DMS153 (cell line): ENCODE measurements around the gene DEK.
A peak's percentile ranks its signal among the peaks of the same experiment; 100 is the strongest.
"Not testable (repeated sequence)": the region's sequence is repeated elsewhere in the genome, so short reads cannot be mapped to it uniquely, and the experiment has no call there.

ENCODE experiments used
- DNase-seq: peaks from one replicate; lab custom pipeline; 2025; lab: John Stamatoyannopoulos, UW

DEK gene

DNA sequence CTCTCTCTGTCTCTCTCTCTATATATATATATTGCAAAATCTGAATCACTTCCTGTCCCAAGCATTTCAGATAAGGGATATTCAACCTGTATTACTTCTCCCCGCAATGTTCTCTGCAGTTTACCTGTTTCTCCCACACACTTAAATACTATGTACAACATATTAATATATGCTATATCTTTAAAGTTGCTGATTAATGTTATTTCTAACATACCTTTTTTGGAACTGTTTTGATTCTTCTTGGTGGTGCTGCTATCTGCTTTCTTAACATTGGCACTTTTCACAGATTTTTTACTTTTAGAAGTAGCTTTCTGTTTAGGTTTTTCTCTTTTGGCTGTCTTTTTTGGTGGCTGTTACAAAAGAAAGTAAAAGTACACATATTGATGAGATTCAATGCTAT is 27.2 kb downstream of the DEK start:
- no peak for DNase-seq

DNA sequence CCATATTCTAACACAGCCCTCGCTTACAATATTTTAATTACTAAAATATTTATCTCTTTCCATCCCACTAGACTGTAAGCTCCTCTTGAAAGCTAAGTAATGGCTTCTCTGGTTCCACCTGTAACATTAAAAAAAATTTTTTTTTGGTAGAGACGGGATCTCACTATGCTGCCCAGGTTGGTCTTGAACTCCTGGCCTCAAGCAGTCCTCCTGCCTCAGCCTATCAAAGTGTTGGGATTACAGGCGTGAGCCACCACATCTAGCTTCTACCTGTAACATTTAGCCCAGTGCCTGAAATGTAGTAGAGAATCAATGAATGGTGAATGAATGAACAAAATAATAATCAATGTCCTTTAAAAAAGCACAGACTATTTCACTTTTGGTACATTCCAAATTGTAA is 28.8 kb downstream of the DEK start:
- DNase-seq, result no peak

DNA sequence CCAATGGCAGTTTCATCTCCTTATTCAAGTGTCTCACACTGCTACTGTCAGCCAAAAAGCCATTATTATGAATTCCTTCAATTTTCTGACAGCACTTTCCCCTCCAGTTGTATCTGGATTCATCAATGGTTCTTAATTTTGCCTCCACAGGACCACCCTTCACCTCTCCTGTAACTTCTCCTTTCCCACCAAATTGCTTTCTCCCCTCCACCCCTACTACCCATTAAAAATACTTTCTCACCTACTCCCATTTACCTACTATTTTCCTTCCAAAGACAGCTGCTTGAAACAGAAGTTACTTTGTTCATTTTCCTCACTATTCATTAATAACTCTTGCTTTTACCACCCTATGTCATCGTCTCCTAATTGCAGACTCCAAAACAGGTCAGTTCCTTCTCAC is 29.8 kb downstream of the DEK start:
- no peak for DNase-seq

DNA sequence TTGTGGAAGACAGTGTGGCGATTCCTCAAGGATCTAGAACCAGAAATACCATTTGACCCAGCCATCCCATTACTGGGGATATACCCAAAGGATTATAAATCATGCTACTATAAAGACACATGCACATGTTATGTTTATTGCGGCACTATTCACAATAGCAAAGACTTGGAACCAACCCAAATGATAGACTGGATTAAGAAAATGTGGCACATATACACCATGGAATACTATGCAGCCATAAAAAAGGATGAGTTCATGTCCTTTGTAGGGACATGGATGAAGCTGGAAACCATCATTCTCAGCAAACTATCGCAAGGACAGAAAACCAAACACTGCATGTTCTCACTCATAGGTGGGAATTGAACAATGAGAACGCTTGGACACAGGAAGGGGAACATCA is 30.6 kb downstream of the DEK start:
- not testable (repeated sequence) for DNase-seq

DNA sequence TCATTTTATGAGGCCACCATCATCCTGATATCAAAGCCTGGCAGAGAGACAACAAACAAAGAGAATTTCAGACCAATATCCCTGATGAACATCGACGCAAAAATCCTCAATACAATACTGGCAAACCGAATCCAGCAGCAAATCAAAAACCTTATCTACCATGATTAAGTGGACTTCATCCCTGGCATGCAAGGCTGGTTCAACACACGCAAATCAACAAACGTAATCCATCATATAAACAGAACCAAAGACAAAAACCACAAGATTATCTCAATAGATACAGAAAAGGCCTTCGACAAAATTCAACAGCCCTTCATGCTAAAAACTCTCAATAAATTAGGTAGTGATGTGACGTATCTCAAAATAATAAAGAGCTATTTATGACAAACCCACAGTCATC is 32.5 kb downstream of the DEK start:
- not testable (repeated sequence) for DNase-seq

DNA sequence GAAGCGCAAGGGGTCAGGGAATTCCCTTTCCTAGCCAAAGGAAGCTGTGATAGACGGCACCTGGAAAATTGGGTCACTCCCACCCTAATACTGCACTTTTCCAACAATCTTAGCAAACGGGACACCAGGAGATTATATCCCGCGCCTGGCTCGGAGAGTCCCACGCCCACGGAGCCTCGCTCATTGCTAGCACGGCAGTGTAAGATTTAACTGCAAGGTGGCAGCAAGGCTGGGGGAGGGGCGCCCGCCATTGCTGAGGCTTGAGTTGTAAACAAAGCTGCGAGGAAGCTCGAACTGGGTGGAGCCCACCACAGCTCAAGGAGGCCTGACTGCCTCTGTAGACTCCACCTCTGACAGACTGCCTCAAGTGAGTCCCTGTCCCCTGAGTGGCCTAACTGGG is 35.7 kb downstream of the DEK start:
- DNase-seq, result not testable (repeated sequence)

DNA sequence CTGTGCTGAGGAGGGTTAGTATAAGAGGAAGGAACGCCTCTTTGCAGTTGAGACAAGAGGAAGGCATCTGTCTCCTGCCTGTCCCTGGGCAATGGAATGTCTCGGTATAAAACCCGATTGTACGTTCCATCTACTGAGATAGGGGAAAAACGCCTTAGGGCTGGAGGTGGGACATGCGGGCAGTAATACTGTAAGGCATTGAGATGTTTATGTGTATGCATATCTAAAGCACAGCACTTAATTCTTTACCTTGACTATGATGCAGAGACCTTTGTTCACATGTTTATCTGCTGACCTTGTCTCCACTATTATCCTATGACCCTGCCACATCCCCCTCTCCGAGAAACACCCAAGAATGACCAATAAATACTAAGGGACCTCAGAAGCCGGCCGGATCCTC is 37.2 kb downstream of the DEK start:
- not testable (repeated sequence) for DNase-seq

DNA sequence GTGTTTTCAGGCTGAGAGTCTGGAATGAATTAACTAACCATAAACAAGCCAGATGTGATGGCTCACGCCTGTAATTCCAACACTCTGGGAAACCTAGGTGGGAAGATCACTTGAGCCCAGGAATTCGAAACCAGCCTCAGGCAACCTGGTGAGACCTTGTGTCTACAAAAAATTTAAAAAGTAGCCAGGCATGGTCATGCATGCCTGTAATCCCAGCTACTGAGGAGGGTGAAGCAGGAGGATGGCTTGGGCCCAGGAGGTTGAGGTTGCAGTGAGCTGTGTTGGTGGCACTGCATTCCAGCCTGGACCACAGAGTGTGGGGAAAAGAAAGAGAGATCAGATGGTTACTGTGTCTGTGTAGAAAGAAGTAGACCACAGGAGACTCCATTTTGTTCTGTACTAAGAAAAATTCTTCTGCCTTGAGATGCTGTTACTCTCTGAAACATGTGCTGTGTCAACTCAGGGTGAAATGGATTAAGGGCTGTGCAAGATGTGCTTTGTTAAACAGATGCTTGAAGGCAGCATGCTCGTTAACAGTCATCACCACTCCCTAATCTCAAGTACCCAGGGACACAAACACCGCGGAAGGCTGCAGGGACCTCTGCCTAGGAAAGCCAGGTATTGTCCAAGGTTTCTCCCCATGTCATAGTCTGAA is 37.8 kb downstream of the DEK start:
- DNase-seq, result not testable (repeated sequence)

DNA sequence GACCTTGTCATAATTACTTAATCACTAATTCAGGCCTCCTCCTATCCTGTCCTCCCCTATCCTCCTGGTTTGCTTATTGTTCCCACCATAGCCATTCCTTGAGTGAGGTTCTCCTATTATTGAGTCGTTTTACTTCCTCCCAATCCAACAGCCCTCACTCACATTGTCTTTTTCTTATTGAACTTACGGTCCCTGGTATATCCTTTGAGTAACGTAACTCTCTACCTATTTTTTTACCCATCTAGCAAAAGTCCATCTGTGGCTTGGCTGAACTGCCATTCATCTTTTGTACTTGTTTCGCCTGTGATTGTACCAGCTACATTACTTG is 43.1 kb downstream of the DEK start:
- DNase-seq, result no peak

DNA sequence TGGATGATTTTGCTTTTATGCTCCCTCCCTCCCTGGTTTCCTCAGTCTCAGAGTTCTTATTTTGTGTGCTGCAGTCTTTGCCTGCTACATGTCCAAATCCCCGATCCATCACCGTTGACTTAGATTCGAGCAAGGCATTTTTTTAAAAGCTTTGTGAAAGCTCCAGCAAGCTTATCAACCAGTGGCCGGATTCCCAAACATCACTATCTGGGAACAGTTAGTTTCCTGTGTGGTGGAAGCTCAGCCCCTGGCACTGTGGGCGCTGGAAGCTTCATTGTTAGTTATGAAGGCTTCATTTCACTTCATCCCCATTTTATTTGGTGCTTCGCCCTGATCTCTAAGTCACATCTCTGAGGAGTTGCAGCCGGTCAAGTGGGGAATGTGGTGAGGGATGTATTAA is 44.7 kb downstream of the DEK start:
- no peak for DNase-seq

DNA sequence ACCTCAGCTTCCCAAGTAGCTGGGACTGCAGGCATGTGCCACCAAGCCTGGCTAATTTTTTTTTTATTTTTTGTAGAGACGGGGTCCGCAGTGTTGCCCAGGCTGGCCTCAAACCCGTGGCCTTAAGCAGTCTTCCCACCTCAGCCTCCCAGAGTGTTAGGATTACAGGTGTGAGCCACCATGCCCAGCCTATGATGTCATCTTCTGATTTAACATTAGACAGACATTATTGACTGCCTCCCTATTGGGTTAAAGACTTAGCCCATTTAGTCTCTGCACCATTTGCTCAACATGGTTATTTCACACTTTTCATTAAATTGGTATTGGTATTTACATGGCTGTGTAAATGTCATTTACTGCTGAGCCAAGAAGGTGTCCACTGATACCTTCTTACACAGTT is 46.1 kb downstream of the DEK start:
- no peak for DNase-seq

DNA sequence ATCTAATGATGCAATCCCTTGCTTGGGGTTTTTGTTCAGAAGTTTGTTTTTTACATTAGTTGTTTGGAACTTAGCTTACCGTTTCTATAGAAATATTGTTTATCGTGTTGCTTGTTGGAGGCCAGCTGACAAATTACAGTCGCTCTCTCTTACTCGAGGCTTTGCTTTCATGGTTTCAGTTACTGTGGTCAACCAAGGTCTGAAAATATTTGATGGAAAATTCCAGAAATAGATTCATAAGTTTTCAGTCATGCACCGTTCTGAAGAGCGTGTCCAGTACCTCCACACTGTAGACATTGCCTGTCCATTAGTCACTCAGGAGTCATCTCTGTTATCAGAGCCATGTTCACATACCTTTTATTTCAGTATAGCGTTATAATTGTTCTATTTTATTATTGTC is 47.9 kb downstream of the DEK start:
- no peak for DNase-seq

DNA sequence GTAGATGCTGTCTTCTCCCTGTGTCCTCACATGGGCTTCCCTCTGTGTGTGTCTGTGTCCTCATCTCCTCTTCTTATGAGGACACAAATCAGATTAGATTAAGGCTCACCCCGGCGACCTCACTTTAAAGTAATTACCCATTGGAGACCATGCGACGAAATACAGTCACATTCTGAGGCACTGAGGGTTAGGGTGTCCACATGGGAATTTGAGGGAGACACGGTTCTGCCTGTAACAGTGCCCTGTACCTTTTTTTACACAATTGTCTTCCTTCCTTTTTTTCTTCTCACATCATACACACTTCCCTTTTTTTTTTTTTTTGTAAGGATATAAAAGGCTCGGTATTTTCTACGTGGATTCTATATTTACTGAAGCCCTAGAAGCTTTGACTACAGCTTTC is 48.9 kb downstream of the DEK start:
- no peak for DNase-seq

DNA sequence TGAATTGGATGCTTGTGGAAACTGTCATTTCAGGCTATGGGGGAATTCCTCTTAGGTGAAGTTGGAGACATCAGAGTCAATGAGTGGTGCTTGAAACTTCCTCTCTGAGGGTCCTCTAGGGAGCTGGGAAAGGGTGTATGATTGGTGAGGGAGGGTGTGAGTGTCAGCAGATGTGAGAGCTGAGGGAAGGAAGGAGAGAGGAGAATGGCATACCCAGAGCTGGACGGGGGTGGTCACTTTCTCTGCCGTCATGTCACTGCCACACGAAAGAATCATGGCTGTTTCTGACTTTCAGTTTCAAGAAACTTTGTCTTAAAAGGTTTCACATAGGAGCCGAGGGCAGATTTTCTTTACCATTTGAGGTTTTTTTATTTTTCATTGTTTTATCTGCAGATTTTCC is 50.3 kb downstream of the DEK start:
- DNase-seq, result no peak

DNA sequence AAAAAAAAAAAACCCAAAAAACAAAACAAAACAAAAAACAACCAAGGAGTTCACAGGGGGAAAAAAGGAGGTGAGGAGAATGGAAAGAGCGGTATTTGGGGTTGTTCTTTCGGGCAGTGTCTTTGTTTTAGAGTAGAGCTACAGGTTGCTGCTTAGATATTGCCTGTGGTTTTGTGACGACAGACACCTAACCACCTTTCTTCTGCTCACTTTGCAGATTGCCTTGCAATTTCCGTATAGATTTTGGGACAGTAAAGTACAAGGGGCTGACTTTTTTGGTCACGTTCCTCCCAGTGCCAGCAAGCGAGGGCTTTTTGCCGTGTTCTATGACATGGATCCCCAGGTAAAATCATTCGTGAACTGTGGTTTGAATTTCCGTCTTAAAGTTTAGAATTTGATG is 50.9 kb downstream of the DEK start:
- DNase-seq, result no peak

DNA sequence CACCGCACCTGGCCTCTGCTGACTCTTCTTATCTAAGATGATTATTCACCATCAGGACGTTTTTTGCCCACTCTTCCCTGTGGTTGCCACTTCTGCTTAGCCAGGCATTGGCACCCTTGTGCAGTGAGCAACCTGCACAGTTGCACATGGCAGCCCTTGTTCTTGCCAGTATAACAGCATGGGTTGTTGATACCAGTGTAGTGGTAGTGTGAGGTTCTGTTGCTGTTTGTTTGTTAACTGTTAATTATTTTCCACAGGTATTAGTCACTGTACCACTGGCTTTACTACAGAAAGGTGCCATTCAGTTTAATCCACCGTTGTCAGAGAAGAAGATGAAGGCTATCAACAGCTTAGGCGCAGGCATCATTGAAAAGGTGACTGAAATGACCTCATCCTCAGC is 52.1 kb downstream of the DEK start:
- DNase-seq, result no peak

DNA sequence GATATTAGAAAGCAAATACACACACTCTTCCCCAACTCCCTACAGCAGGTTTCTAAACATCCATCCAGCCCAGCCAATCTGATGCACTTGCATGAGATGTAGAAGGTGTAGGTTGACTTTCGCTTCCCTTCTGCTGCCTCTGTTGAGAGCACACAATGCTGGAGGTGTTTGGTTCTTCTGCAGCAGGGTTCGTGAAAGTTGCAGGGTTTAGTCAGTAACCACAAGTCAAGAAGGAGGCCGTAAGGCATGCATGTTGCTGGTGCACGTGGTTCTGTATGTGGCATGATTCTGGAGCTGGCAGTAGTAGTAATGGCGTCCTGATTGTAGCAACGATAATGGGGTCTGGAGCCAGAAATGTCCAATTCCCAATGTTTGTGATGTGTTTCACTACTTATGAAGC is 53.0 kb downstream of the DEK start:
- no peak for DNase-seq

DNA sequence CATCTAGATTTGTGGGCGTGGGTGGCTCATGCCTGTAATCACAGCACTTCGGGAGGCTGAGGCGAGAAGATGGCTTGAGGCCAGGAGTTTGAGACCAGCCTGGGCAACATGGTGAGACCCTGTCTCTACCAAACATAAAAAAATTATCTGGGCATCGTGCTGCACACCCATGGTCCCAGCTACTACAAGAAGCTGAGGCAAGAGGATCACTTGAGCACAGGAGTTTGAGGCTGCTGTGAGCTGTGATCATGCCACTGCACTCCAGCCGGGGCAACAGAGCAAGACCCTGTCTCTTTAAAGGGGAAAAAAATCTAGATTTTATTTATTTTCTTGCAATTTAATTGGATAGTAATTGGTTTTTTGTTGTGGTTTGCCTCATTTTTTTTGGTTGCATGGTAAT is 53.6 kb downstream of the DEK start:
- no peak for DNase-seq

DNA sequence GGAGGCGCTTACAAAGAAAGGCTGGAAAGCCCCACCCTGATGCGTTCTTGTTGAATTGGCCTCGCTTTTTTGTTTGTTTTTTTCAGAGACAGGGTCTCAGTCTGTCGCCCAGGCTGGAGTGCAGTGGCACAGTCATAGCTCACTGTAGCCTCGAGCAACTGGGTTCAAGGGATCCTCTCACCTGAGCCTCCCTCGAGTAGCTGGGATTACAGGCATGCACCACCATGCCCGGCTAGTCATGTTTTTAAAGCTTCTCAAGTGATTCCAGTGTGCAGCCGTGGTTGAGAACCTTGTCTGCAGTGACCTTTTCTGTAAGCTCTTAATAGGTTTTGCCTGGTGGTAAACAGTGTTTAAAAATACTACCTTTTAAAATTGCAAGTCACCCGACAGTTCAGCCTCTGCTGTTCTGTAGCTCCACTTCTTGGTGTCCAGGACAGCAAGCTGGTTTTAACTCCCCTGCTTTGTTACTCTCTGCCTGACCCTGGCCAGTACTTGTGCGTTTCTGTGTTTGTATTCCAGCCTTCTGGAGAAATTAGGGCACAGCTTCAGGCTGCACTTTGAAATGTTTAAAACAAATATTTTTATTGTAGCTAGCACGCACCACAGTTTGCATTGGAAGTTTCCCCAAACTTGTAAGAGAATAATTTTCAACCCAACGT is 54.7 kb downstream of the DEK start:
- no peak for DNase-seq

DNA sequence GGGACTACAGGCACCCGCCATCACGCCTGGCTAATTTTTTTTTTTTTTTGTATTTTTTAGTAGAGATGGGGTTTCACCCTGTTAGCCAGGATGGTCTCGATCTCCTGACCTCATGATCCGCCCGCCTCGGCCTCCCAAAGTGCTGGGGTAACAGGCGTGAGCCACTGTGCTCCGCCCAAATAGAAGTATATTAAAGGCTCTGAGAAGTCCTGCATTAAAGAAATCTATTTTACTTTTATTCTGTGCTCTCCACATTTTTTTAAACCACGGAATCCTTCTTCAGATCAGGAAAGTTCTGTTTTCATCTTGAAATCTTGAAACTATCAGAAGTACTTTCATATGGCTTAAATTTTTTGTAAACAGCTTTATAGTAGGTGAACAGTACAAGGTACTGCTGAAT is 55.6 kb downstream of the DEK start:
- DNase-seq, result not testable (repeated sequence)

DNA sequence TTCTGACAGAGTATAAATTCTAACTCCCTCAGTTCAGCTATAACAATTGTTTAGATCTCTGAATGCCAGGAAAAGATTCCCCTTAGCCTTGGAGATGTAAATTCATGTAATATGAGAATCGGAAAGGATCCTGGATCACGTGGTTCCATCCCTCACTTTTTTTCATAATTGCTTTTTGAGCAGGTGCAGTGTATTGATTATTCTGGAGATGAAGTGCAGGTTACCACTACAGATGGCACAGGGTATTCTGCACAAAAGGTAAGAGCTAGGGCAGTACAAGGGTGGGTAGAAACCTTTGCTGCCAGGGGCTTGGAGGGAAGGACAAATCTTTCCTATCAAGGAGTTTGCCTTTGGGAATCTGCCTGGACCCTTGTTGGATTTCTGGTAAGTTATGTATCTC is 56.4 kb downstream of the DEK start:
- DNase-seq, result peak; percentile 57

DNA sequence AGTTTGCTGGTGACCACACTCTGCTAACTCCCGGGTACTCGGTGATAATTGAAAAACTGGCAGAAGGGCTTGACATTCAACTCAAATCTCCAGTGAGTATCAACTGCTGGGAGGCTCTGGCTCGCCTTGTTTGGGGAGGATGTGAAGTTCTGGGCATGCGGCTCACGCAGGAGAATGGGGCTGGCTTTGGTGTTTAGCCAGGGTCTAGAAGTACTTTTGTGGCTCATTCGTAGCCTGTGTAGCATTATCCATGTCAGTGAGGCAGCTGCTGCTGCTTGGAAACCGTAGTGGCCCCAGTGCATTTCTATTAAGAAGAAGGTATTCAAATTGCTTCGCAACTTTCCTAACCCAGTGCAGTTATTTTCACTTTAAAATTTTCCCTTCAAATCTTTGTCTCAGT is 56.9 kb downstream of the DEK start:
- no peak for DNase-seq

DNA sequence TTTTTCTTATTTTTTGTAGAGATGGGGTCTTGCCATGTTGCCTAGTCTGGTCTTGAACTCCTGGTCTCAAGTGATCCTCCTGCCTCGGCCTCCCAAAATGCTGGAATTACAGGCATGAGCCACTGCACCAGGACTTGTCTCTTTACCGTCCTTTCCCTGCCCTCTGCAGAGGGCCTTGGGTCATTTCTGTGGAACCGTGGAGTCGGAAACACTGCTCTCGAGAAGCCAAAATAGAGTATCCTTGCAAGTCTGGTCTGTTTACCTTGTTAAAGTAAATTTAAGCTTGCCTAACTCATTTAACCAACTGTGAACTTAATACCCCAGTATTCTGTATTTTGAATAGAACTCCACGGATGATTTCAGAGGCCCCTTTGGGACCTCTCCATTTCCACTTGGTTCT is 57.7 kb downstream of the DEK start:
- no peak for DNase-seq

DNA sequence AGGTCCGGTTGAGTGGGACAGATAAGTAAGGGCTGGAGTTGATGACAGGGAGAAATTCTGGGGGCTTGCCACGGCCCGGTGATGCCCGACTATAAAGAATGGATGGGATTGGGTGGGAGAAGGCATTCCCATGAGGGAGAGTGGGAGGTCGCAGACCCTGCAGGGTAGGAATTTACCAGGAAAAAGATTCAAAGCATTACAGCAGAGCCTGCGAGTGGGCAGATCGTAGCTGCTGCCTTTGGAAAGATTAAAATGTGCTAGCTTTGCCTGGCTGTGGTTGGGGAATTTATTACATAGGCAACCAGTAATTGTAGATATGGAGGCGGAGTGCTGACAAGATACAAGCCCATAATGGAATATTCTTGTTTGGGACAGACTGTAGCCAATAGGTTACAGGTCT is 59.6 kb downstream of the DEK start:
- no peak for DNase-seq
